Measurements from ENCODE around the gene BCO2. TPM values are rescaled to one million over a fixed set of nuclear protein-coding genes. Genes with fewer than 3 reads are reported as not detected.

Gene BCO2
- total and polyA plus RNA-seq, 2 experiments from 2014 or later: 0.63 to 1.1 TPM

- Histone ChIP-seq H3K27ac (ENCODE audit: low read depth) (no peak overlapping the region; the same call in 1 of the 2 replicates), H3K4me1 (ENCODE audit: insufficient read depth) (peaks cover 7% of the 10 kb centered on the region), H3K4me2 (no peak overlapping the region), H4K20me1 (replicated peaks; ENCODE audit: insufficient read depth) (peaks cover 5% of the 10 kb centered on the region; the same call in 1 of the 2 replicates), H3K4me3 (no peak overlapping the region), H3K79me2 (replicated peaks; ENCODE audit: insufficient read depth) (peaks cover 31% of the 10 kb centered on the region), H3K36me3 (ENCODE audit: insufficient read depth) (peaks cover 28% of the 10 kb centered on the region; the same call in 1 of the 2 replicates), H3K9me2 (ENCODE audit: insufficient read depth) (no peaks in the 10 kb centered on the region), H3K27me3 (ENCODE audit: insufficient read depth) (no peaks in the 10 kb centered on the region), H2AFZ (no peak overlapping the region), H3F3A (replicated peaks; ENCODE audit: low read depth) (no peaks in the 10 kb centered on the region)
- DNase-seq (ENCODE audit: low spot score) (no peak), ATAC-seq (no peak)
- Mint-ChIP-seq H3K4me3 (no peak overlapping the region), H3K4me1 (peaks cover 11% of the 10 kb centered on the region), H3K27me3 (ENCODE audit: insufficient read depth, low read depth, poor library complexity) (peaks cover 2% of the 10 kb centered on the region), H3K27ac (no peak overlapping the region), H3K36me3 (ENCODE audit: low read depth) (peaks cover 27% of the 10 kb centered on the region), H3K9me3 (no peaks in the 10 kb centered on the region)
- TF ChIP-seq NANOG (IDR thresholded peaks at IDR 0.05; ENCODE audit: borderline replicate concordance) (no peak), ZNF114 (CRISPR knock-in tag; IDR thresholded peaks at IDR 0.05) (no peak), ZNF462 (CRISPR knock-in tag; IDR thresholded peaks at IDR 0.05) (no peak), ETS1 (IDR thresholded peaks at IDR 0.05) (no peak), EZH2phosphoT487 (IDR thresholded peaks at IDR 0.05; ENCODE audit: unreplicated experiment) (no peak), STAT1 (IDR thresholded peaks at IDR 0.05; ENCODE audit: unreplicated experiment) (no peak), POLR2AphosphoS5 (IDR thresholded peaks at IDR 0.05; ENCODE audit: low read depth) (no peak), REST (IDR thresholded peaks at IDR 0.05; ENCODE audit: unreplicated experiment) (no peak)
Observed at GRCh38 chr11:112231952-112232351, 56.6 kb downstream of the BCO2 start.

All from GM23338 (cell line).